Regular cardiac myocyte (primary cell): Measurements from ENCODE around the gene PEG3. TPM values are rescaled to one million over a fixed set of nuclear protein-coding genes. Genes with fewer than 3 reads are reported as not detected.

ENCODE experiments used
- total RNA-seq: library from RNA; depleted of rRNA; stranded (reverse); fragments of >200 nt; gene quantifications from 2 replicates; pipeline ENCODE4 v1.2.3, GENCODE V29; 2014

The PEG3 gene
- 3.1 and 5.4 TPM in 2 replicates for total RNA-seq

DNA sequence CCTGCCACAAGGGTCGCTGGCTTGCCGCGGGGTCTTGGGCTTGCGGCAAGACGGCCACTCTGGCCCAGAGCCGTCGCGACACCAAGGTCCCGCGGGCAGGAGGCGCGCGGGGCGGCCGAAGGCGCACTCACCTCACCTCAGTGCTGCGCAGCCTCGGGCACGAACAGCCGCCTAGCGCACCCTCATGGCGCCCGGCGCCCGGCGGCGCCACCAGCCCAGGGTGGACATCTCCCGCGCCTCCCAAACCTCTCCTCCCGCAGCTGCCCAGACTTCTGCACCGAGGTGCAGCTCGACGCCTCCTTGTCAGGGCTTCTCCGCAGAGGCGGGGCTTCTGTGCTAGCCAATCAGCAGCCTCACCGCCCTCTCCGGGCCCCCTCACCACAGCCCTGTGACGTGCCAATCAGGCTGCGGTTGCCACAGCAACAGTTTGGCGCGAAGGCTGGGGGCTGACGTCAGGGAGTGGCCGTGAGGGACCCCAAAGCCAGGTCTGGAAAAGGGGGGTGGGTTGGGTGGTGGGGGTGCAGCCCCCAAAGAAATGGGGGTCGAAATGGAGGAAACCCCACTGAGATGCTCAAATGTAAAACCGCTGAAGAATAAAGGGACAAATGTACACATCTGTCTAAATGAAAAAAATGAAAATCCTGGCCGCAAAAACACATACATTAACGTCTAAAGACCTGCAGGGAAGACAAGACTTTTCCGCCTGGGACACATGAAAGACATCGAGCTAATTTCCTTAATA is at the start of gene PEG3, which contains the start of gene ZIM2:
PEG3 (minus strand) TSS at position 276 of the 742 bp plus-strand sequence. CDS start 16,071 bp downstream, outside the sequence.
ZIM2 (minus strand) TSS at position 276 of the 742 bp plus-strand sequence. CDS start 16,449 bp downstream, outside the sequence.

Other genes starting within 250 kb of the PEG3 start
- gene ZNF71, start 245.4 kb downstream of the PEG3 start, total RNA-seq, result 4.8 and 6.5 TPM in 2 replicates
- 0.28 TPM in 1 of 2 replicates, not detected in the other for gene SMIM17, start 197.6 kb downstream of the PEG3 start, total RNA-seq
- gene ZNF835, start 169.0 kb downstream of the PEG3 start, total RNA-seq, result 0.38 and 1.7 TPM in 2 replicates
- gene ZIM2, start within 50 bp of the PEG3 start, total RNA-seq, result under 0.01 TPM in 2 replicates